Sigmoid colon (tissue), 4 donors: ENCODE measurements around the gene KLHDC3.

ENCODE experiments used
- EP300 ChIP-seq, 4 donors: sonication (generic); formaldehyde crosslinking; IDR thresholded peaks; one replicate each; pipeline ENCODE4 v1.6.1; 2017; ENCODE audit warnings: antibody characterized with exemption in 4 of 4
- POLR2A ChIP-seq, 2 donors: fragments of 450-650 bp; IDR thresholded peaks; one replicate each; pipeline ENCODE4 v1.6.1; 2016; ENCODE audit warnings: antibody characterized with exemption in 2 of 2, mild to moderate bottlenecking in 2 of 2, moderate library complexity in 2 of 2
- POLR2AphosphoS5 ChIP-seq, 4 donors: sonication (generic); formaldehyde crosslinking; IDR thresholded peaks; one replicate each; pipeline ENCODE4 v1.6.1; 2017; ENCODE audit warnings: antibody characterized with exemption in 4 of 4
- TF ChIP-seq, protein P1 (sequence below), 4 experiments: fragments of 450-650 bp in 3 of 4; fragments of 200-600 bp in 1 of 4; IDR thresholded peaks; one replicate each; pipeline ENCODE4 v1.5.1; 2016 to 2019; ENCODE audit warnings: antibody characterized with exemption in 4 of 4, mild to moderate bottlenecking in 3 of 4, moderate library complexity in 2 of 4

DNA sequence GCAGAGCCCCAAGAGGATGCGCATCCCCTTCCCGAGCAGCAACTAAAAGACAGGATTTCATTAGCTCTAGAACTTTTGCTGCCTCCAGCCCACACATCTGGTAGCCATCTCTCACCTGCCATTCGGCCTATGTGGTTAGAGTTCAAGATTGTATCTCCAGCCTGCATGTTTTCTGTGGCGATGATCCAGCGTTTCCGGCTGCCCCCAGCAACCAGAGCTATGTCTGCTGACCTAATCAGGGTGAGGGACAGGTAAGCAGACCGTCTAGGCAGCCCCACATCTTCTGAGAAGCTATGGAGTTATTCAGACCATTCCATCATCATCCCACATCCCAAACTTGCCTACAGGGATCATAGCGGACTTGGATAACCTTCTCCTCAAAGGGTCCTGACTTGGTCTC, 41.9 kb downstream of the KLHDC3 start:
- TF ChIP-seq, protein P1, sequence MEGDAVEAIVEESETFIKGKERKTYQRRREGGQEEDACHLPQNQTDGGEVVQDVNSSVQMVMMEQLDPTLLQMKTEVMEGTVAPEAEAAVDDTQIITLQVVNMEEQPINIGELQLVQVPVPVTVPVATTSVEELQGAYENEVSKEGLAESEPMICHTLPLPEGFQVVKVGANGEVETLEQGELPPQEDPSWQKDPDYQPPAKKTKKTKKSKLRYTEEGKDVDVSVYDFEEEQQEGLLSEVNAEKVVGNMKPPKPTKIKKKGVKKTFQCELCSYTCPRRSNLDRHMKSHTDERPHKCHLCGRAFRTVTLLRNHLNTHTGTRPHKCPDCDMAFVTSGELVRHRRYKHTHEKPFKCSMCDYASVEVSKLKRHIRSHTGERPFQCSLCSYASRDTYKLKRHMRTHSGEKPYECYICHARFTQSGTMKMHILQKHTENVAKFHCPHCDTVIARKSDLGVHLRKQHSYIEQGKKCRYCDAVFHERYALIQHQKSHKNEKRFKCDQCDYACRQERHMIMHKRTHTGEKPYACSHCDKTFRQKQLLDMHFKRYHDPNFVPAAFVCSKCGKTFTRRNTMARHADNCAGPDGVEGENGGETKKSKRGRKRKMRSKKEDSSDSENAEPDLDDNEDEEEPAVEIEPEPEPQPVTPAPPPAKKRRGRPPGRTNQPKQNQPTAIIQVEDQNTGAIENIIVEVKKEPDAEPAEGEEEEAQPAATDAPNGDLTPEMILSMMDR (IDR thresholded peaks at IDR 0.05), result no peak
- no peak for TF ChIP-seq POLR2AphosphoS5 (IDR thresholded peaks at IDR 0.05)
- no peak for TF ChIP-seq POLR2A (IDR thresholded peaks at IDR 0.05)
- no peak for TF ChIP-seq EP300 (IDR thresholded peaks at IDR 0.05)
